Measurements from ENCODE around the gene ZNF208.
"Not testable (repeated sequence)": the region's sequence is repeated elsewhere in the genome, so short reads cannot be mapped to it uniquely, and the experiment has no call there.

ZNF208 gene

GRCh38 chr19:21891086-21891485 lies 119.7 kb downstream of the ZNF208 start:
- in situ Hi-C loops (cut with HindIII; ENCODE audit: low sequenced_read_pairs), result no loop called here
- H3K4me3 ChIP-seq (ENCODE audit: low read depth, low read length), result no peak overlapping the region
- DNase-seq (ENCODE audit: low read depth), result no peak
- TF ChIP-seq CTCF (IDR thresholded peaks at IDR 0.05; ENCODE audit: low read depth, low read length, missing control alignments), result no peak

GRCh38 chr19:21890017-21890416 lies 120.7 kb downstream of the ZNF208 start:
- DNase-seq (ENCODE audit: low read depth); in situ Hi-C loops (cut with HindIII; ENCODE audit: low sequenced_read_pairs); H3K4me3 ChIP-seq (ENCODE audit: low read depth, low read length): not testable (repeated sequence)

- DNase-seq (ENCODE audit: low read depth); H3K4me3 ChIP-seq (ENCODE audit: low read depth, low read length); in situ Hi-C loops (cut with HindIII; ENCODE audit: low sequenced_read_pairs): not testable (repeated sequence)
Observed at GRCh38 chr19:21885516-21885915, 125.2 kb downstream of the ZNF208 start.

GRCh38 chr19:21884786-21885185 lies 126.0 kb downstream of the ZNF208 start:
- DNase-seq (ENCODE audit: low read depth); in situ Hi-C loops (cut with HindIII; ENCODE audit: low sequenced_read_pairs); H3K4me3 ChIP-seq (ENCODE audit: low read depth, low read length): not testable (repeated sequence)

- in situ Hi-C loops (cut with HindIII; ENCODE audit: low sequenced_read_pairs), result no loop called here
- no peak for DNase-seq (ENCODE audit: low read depth)
- TF ChIP-seq CTCF (IDR thresholded peaks at IDR 0.05; ENCODE audit: low read depth, low read length, missing control alignments), result no peak
- no peak overlapping the region for H3K4me3 ChIP-seq (ENCODE audit: low read depth, low read length)
Observed at GRCh38 chr19:21883516-21883915, 127.2 kb downstream of the ZNF208 start.
